Mesendoderm (in vitro differentiated cells): ENCODE measurements around the gene HK3.

Experiments
- DNase-seq: peaks from one replicate; pipeline ENCODE4 v3.0.0; 2013
- H2AK5ac ChIP-seq: 2 replicates; pipeline ENCODE4 v1.6.1; 2013; ENCODE audit warnings: low read length, inconsistent platforms
- H2BK120ac ChIP-seq: 2 replicates; pipeline ENCODE4 v1.6.1; 2013; ENCODE audit warnings: low read depth, mild to moderate bottlenecking, low read length, moderate library complexity, mixed read lengths
- H2BK15ac ChIP-seq: replicated peaks from 2 replicates; pipeline ENCODE4 v1.6.1; 2013; ENCODE audit warnings: low read depth, mild to moderate bottlenecking, moderate library complexity
- H2BK5ac ChIP-seq: 2 replicates; pipeline ENCODE4 v1.6.1; 2013; ENCODE audit warnings: low read length, inconsistent platforms
- H3K18ac ChIP-seq: 2 replicates; pipeline ENCODE4 v1.6.1; 2013; ENCODE audit warnings: mild to moderate bottlenecking, low read length, mixed read lengths
- H3K23ac ChIP-seq: one replicate; pipeline ENCODE4 v1.6.1; 2013; ENCODE audit warnings: low read length
- H3K27ac ChIP-seq: 2 replicates; pipeline ENCODE4 v1.5.1; 2013; ENCODE audit warnings: low read depth, mild to moderate bottlenecking, inconsistent platforms, low read length, moderate library complexity
- H3K27me3 ChIP-seq: 2 replicates; pipeline ENCODE4 v1.6.1; 2013; ENCODE audit warnings: low read length, control low read depth, mild to moderate bottlenecking, inconsistent platforms; ENCODE audit not compliant: insufficient read depth, poor library complexity
- H3K36me3 ChIP-seq: 2 replicates; pipeline ENCODE4 v1.6.1; 2013; ENCODE audit warnings: low read length, inconsistent platforms; ENCODE audit not compliant: control insufficient read depth, insufficient read depth
- H3K4ac ChIP-seq: one replicate; pipeline ENCODE4 v1.6.1; 2013; ENCODE audit warnings: low read depth, mild to moderate bottlenecking, low read length, moderate library complexity
- H3K4me1 ChIP-seq: 2 replicates; pipeline ENCODE4 v1.6.1; 2013; ENCODE audit warnings: low read depth, low read length, inconsistent platforms; ENCODE audit not compliant: control insufficient read depth
- H3K4me2 ChIP-seq: 2 replicates; pipeline ENCODE4 v1.6.1; 2013; ENCODE audit warnings: low read length
- H3K4me3 ChIP-seq: 2 replicates; pipeline ENCODE4 v1.5.1; 2013; ENCODE audit warnings: mild to moderate bottlenecking, low read length
- H3K56ac ChIP-seq: one replicate; pipeline ENCODE4 v1.6.1; 2013; ENCODE audit warnings: low read length
- H3K79me1 ChIP-seq: 2 replicates; pipeline ENCODE4 v1.6.1; 2013; ENCODE audit warnings: low read length, inconsistent platforms
- H3K79me2 ChIP-seq: 2 replicates; pipeline ENCODE4 v1.6.1; 2013; ENCODE audit warnings: mild to moderate bottlenecking, low read length; ENCODE audit not compliant: control insufficient read depth, insufficient read depth
- H3K9ac ChIP-seq: 2 replicates; pipeline ENCODE4 v1.6.1; 2013; ENCODE audit warnings: low read length, inconsistent platforms
- H4K5ac ChIP-seq: one replicate; pipeline ENCODE4 v1.6.1; 2013; ENCODE audit warnings: low read length
- H4K8ac ChIP-seq: one replicate; pipeline ENCODE4 v1.6.1; 2013; ENCODE audit warnings: low read depth, mild to moderate bottlenecking, control low read depth, low read length, moderate library complexity
- WGBS: extraction: QIAGEN DNeasy Blood & Tissue Kit; methylation state at CpG from one replicate; pipeline ENCODE4 v1.1.7; 2013; ENCODE audit warnings: low lambda C conversion rate, missing lambda C conversion rate; ENCODE audit not compliant: insufficient coverage; ENCODE audit errors: extremely low coverage; 5-methylcytosine and 5-hydroxymethylcytosine counted together

The HK3 gene

DNA sequence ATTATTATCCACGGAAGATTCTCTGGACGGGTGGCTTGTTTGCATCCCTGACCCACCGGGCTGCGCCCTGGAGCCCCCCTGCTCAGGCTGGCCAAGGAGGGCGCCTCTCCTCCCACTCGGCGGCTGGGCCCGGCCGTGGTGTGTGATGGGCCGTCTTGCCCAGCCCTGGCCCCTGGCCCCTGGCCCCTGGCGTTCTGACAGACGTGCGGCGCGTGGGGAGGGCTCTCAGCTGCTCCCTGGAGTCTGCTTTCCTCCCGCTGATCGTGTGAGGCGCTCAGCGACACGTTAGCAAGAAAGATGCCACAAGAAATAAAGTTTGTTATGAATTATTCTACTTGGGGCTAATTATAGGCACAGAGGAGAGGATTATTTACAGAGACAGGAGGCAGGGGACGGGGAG lies 55.5 kb downstream of the HK3 start:
- H3K79me1 ChIP-seq, result no peaks in the 10 kb centered on the region
- no peaks in the 10 kb centered on the region for H3K36me3 ChIP-seq
- no peaks in the 10 kb centered on the region for H3K27me3 ChIP-seq
- no peak overlapping the region for H3K4me2 ChIP-seq
- no peak overlapping the region for H2BK120ac ChIP-seq
- H3K18ac ChIP-seq, result no peak overlapping the region
- no peak overlapping the region for H4K5ac ChIP-seq
- no peak overlapping the region for H4K8ac ChIP-seq
- no peak overlapping the region for H3K9ac ChIP-seq
- no peaks in the 10 kb centered on the region for H3K4me1 ChIP-seq
- H3K4me3 ChIP-seq, result no peak overlapping the region
- H3K56ac ChIP-seq, result no peak overlapping the region
- H2BK5ac ChIP-seq, result no peak overlapping the region
- no CpG with 5 or more reads among the region's 21 CpGs for WGBS
- DNase-seq, result no peak
- H3K23ac ChIP-seq, result peak overlapping the region; percentile 24
- no peak overlapping the region for H3K27ac ChIP-seq
- no peaks in the 10 kb centered on the region for H3K79me2 ChIP-seq
- no peak overlapping the region for H3K4ac ChIP-seq
- H2AK5ac ChIP-seq, result no peak overlapping the region
- H2BK15ac ChIP-seq, result no peak overlapping the region

DNA sequence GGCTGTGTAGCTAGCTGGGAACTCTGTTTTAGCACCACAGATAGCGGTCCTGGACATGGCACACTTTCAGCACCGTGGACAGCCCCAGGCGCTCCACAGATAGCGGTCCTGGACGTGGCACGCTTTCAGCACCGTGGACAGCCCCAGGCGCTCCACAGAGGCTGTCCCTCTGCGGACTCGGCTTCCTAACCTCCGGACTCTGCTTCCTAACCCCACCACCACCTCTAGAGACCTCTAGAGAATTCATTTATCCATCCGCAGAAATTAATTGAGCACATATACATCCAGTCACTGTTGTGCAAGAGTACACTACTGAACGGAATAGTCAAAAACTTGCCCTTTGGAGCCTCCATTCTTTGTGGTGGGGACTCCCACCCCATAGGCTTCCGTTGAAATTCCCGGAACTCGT lies 61.4 kb downstream of the HK3 start:
- H3K36me3 ChIP-seq, result no peaks in the 10 kb centered on the region
- no peak overlapping the region for H3K4me2 ChIP-seq
- no peak overlapping the region for H2AK5ac ChIP-seq
- H3K79me1 ChIP-seq, result no peaks in the 10 kb centered on the region
- no peaks in the 10 kb centered on the region for H3K4me1 ChIP-seq
- H3K56ac ChIP-seq, result no peak overlapping the region
- no peak overlapping the region for H3K27ac ChIP-seq
- no CpG with 5 or more reads among the region's 16 CpGs for WGBS
- no peak overlapping the region for H2BK5ac ChIP-seq
- H3K23ac ChIP-seq, result no peak overlapping the region
- H3K27me3 ChIP-seq, result no peaks in the 10 kb centered on the region
- H3K4ac ChIP-seq, result no peak overlapping the region
- no peak overlapping the region for H3K18ac ChIP-seq
- no peak overlapping the region for H2BK120ac ChIP-seq
- H4K5ac ChIP-seq, result no peak overlapping the region
- no peak overlapping the region for H4K8ac ChIP-seq
- H3K4me3 ChIP-seq, result no peak overlapping the region
- H2BK15ac ChIP-seq, result no peak overlapping the region
- no peaks in the 10 kb centered on the region for H3K79me2 ChIP-seq
- no peak overlapping the region for H3K9ac ChIP-seq
- DNase-seq, result peak; percentile 92

DNA sequence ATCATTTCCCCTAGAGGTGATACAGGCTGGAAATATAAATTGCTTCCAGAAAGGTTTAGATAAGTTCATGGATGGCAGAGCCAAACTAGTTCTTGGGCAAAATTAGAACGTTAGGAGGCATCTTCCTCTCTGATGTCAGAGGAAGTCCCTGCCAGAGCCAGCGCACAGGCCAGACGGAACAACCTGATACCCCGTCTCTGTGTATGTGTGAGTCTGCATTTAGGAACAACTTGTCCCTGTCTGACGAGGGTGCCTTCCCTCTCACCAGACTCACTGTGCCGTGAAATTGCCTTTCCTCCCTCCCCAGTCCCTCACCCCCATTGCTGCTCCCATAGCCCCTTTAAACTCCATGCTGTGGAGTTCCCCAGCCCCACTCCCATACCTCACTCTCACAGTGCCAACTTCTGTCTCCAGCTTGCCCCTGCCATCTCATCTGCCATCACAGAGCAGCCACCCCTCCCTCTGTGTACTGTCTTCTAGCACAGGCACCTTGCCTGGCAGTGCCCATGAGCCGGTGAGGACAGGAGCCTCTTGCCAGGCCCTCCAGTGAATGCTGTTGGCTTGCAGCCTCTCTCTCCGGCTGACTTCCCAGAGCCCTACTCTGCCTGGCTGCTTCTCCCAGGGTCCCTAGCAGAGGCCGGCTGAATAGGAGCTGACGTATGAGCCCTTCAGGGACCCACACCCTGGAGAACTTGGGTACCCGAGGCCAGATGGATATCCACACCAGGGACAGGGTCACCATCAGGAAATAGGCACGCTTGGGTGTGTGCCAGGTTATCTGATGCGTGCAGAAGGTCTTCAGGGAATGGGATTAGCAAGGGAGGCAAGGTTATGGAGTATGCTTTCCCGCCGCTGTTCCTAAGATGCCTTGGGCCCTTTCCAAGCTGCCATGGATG lies 62.1 kb downstream of the HK3 start:
- H3K56ac ChIP-seq, result no peak overlapping the region
- H4K8ac ChIP-seq, result no peak overlapping the region
- H2AK5ac ChIP-seq, result no peak overlapping the region
- no CpG with 5 or more reads among the region's 15 CpGs for whole genome bisulfite sequencing
- H3K4me2 ChIP-seq, result no peak overlapping the region
- no peak overlapping the region for H3K4ac ChIP-seq
- H3K9ac ChIP-seq, result no peak overlapping the region
- H2BK5ac ChIP-seq, result no peak overlapping the region
- H3K36me3 ChIP-seq, result no peaks in the 10 kb centered on the region
- DNase-seq, result no peak
- no peak overlapping the region for H3K18ac ChIP-seq
- no peak overlapping the region for H2BK120ac ChIP-seq
- no peak overlapping the region for H3K27ac ChIP-seq
- no peak overlapping the region for H3K4me3 ChIP-seq
- no peak overlapping the region for H2BK15ac ChIP-seq
- no peak overlapping the region for H4K5ac ChIP-seq
- no peak overlapping the region for H3K23ac ChIP-seq
- H3K4me1 ChIP-seq, result no peaks in the 10 kb centered on the region
- no peaks in the 10 kb centered on the region for H3K27me3 ChIP-seq
- H3K79me2 ChIP-seq, result no peaks in the 10 kb centered on the region
- H3K79me1 ChIP-seq, result no peaks in the 10 kb centered on the region

DNA sequence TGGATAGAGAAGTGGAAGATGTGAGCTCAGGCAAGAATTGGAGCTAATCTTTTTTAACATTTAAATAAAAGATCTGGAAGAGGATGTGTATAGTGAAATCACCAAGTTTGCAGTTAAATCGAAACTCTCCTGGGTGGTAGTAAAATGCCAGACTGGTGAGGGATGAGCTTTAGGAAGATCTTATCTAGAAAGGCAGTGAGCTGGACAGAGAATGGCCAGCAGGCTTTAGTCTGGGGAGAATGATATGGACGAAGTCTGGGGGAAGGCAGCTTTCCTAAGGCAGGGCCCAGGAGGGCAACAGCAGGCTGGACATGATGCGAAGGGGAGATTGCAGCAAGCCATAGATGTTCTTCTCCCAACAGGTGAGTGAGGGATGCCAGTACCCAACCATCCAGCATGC lies 63.2 kb downstream of the HK3 start:
- Histone ChIP-seq H2AK5ac (no peak overlapping the region), H3K4me2 (no peak overlapping the region), H3K4ac (no peak overlapping the region), H3K79me2 (no peaks in the 10 kb centered on the region), H3K36me3 (no peaks in the 10 kb centered on the region), H3K27me3 (no peaks in the 10 kb centered on the region), H2BK15ac (no peak overlapping the region), H3K79me1 (no peaks in the 10 kb centered on the region), H3K23ac (no peak overlapping the region), H3K56ac (no peak overlapping the region), H2BK120ac (no peak overlapping the region), H3K4me1 (no peaks in the 10 kb centered on the region), H4K8ac (no peak overlapping the region), H3K4me3 (no peak overlapping the region), H3K27ac (no peak overlapping the region), H3K9ac (no peak overlapping the region), H3K18ac (no peak overlapping the region), H2BK5ac (no peak overlapping the region), H4K5ac (no peak overlapping the region)
- DNase-seq, result no peak
- no CpG with 5 or more reads among the region's 3 CpGs for WGBS

DNA sequence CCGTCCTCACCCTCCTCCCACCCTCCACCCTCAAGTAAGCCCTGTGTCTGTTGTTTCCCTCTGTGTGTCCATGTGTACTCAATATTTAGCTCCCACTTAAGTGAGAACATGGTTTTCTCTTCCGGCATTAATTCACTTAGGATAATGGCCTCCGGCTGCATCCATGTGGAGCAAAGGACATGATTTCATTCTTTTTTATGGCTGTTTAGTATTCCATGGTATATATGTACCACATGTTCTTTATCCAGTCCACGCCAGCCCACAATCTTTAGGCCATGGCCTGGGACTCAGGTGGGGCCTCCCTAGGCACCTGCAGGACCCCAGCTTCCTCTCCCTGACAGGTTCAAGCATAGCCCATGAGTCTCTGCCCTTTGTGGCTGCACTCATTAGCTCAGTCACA lies 65.9 kb downstream of the HK3 start:
- no peaks in the 10 kb centered on the region for H3K27me3 ChIP-seq
- H3K18ac ChIP-seq, result no peak overlapping the region
- H3K27ac ChIP-seq, result no peak overlapping the region
- no peaks in the 10 kb centered on the region for H3K36me3 ChIP-seq
- no peak overlapping the region for H4K5ac ChIP-seq
- H3K4me1 ChIP-seq, result no peaks in the 10 kb centered on the region
- no CpG with 5 or more reads among the region's 4 CpGs for WGBS
- no peak for DNase-seq
- H3K56ac ChIP-seq, result no peak overlapping the region
- no peak overlapping the region for H2BK120ac ChIP-seq
- no peak overlapping the region for H3K4me3 ChIP-seq
- H3K23ac ChIP-seq, result no peak overlapping the region
- no peaks in the 10 kb centered on the region for H3K79me1 ChIP-seq
- H3K4me2 ChIP-seq, result no peak overlapping the region
- no peak overlapping the region for H2BK15ac ChIP-seq
- H2AK5ac ChIP-seq, result no peak overlapping the region
- no peak overlapping the region for H3K4ac ChIP-seq
- no peaks in the 10 kb centered on the region for H3K79me2 ChIP-seq
- H4K8ac ChIP-seq, result no peak overlapping the region
- no peak overlapping the region for H3K9ac ChIP-seq
- no peak overlapping the region for H2BK5ac ChIP-seq

DNA sequence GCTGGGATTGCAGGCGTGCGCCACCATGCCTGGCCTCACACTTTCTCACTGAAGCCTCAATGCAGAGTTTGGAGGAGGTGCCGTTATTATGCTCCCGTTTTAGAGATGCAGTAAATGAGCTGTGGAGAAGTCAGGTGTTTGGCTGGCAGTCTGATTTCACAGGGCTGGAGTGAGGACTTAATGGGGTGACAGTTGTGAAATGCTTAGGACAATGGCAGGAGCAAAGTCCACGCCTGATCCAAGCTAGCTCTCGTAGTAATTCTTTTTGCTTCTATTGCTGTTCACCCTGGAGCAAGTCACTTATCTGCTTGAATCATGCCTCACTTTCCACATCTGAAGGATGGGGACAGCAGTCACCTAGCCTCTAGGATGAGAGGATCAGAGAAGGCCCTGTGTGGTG lies 67.0 kb downstream of the HK3 start:
- no peak overlapping the region for H2BK5ac ChIP-seq
- no peak overlapping the region for H3K9ac ChIP-seq
- H3K56ac ChIP-seq, result no peak overlapping the region
- no peaks in the 10 kb centered on the region for H3K79me1 ChIP-seq
- no peak overlapping the region for H4K5ac ChIP-seq
- WGBS, result no CpG with 5 or more reads among the region's 6 CpGs
- no peak overlapping the region for H3K27ac ChIP-seq
- no peak overlapping the region for H3K18ac ChIP-seq
- H3K4me3 ChIP-seq, result no peak overlapping the region
- H3K4me2 ChIP-seq, result no peak overlapping the region
- no peak overlapping the region for H2AK5ac ChIP-seq
- no peak overlapping the region for H2BK15ac ChIP-seq
- H3K23ac ChIP-seq, result no peak overlapping the region
- H3K27me3 ChIP-seq, result no peaks in the 10 kb centered on the region
- H4K8ac ChIP-seq, result no peak overlapping the region
- no peaks in the 10 kb centered on the region for H3K36me3 ChIP-seq
- no peaks in the 10 kb centered on the region for H3K4me1 ChIP-seq
- H3K4ac ChIP-seq, result no peak overlapping the region
- no peaks in the 10 kb centered on the region for H3K79me2 ChIP-seq
- H2BK120ac ChIP-seq, result no peak overlapping the region
- no peak for DNase-seq
